ENCODE measurements around the gene CAPN1. TPM values are rescaled to one million over a fixed set of nuclear protein-coding genes. Genes with fewer than 3 reads are reported as not detected.
A peak's percentile ranks its signal among the peaks of the same experiment; 100 is the strongest.

Gene CAPN1
- total and polyA plus RNA-seq, 2 of the 13 experiments (the other 11 are each of a cell fraction or from before 2014, with no cell fraction given): 57.3 to 82.6 TPM

DNA sequence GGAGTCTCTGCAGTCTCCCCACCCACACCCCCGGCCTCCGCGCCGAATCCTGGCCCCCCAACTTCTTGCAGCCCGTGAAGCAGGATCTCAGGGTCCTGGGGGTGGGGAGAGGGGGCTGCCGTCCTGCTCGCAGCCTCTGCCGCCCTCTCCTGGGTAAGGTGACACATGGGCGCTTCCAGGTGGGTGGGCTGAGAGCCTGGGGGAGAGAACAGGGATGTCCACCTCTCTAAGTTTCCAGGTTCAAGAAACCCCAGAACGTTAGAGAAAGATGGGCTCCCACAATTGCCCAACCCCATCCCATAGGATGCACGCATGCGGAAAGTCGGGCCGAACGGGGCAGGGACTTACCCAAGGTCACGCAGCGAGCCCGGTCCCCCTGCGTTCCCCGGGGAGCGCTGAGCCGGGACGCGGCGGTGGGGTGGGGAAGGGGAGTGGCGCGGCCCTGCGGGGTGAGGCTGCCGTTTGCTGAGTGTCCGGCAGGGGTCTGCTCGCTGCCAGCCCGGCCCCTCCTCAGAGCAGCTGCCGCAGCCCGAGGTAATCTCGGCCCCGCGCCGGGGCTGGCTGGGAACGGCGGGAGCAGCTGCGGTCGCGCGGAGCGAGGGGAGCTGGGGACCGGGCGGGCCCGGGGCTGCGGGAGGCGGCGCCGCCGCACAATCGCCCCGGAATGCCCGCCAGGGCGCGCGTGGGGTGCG lies 705 bp upstream of the CAPN1 start (continued):
- TF ChIP-seq, protein P1, sequence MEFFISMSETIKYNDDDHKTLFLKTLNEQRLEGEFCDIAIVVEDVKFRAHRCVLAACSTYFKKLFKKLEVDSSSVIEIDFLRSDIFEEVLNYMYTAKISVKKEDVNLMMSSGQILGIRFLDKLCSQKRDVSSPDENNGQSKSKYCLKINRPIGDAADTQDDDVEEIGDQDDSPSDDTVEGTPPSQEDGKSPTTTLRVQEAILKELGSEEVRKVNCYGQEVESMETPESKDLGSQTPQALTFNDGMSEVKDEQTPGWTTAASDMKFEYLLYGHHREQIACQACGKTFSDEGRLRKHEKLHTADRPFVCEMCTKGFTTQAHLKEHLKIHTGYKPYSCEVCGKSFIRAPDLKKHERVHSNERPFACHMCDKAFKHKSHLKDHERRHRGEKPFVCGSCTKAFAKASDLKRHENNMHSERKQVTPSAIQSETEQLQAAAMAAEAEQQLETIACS (CRISPR knock-in tag; IDR thresholded peaks at IDR 0.05): no peak
- TF ChIP-seq NR2F2 (IDR thresholded peaks at IDR 0.05; ENCODE audit: borderline replicate concordance, low read depth): no peak
- peak; percentile 57; the same call in 1 of the 2 replicates for TF ChIP-seq SIN3B (IDR thresholded peaks at IDR 0.05; ENCODE audit: low read length)
- peak; percentile 61; the same call in 1 of the 2 replicates for TF ChIP-seq ZNF598 (CRISPR knock-in tag; IDR thresholded peaks at IDR 0.05; ENCODE audit: borderline replicate concordance)
- TF ChIP-seq, protein P2, sequence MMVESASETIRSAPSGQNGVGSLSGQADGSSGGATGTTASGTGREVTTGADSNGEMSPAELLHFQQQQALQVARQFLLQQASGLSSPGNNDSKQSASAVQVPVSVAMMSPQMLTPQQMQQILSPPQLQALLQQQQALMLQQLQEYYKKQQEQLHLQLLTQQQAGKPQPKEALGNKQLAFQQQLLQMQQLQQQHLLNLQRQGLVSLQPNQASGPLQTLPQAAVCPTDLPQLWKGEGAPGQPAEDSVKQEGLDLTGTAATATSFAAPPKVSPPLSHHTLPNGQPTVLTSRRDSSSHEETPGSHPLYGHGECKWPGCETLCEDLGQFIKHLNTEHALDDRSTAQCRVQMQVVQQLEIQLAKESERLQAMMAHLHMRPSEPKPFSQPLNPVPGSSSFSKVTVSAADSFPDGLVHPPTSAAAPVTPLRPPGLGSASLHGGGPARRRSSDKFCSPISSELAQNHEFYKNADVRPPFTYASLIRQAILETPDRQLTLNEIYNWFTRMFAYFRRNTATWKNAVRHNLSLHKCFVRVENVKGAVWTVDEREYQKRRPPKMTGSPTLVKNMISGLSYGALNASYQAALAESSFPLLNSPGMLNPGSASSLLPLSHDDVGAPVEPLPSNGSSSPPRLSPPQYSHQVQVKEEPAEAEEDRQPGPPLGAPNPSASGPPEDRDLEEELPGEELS (CRISPR knock-in tag; IDR thresholded peaks at IDR 0.05): peak; percentile 44; the same call in 1 of the 2 replicates
- peak; percentile 84; the same call in 1 of the 2 replicates for TF ChIP-seq ZFP90 (CRISPR knock-in tag; IDR thresholded peaks at IDR 0.05; ENCODE audit: borderline replicate concordance)
- TF ChIP-seq, protein P3, sequence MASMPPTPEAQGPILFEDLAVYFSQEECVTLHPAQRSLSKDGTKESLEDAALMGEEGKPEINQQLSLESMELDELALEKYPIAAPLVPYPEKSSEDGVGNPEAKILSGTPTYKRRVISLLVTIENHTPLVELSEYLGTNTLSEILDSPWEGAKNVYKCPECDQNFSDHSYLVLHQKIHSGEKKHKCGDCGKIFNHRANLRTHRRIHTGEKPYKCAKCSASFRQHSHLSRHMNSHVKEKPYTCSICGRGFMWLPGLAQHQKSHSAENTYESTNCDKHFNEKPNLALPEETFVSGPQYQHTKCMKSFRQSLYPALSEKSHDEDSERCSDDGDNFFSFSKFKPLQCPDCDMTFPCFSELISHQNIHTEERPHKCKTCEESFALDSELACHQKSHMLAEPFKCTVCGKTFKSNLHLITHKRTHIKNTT (CRISPR knock-in tag; IDR thresholded peaks at IDR 0.05): no peak
- TF ChIP-seq ZZZ3 (CRISPR knock-in tag; IDR thresholded peaks at IDR 0.05; ENCODE audit: borderline replicate concordance): no peak
- no peak for TF ChIP-seq XBP1 (CRISPR knock-in tag; IDR thresholded peaks at IDR 0.05)
- no peak for TF ChIP-seq SMARCE1 (IDR thresholded peaks at IDR 0.05; ENCODE audit: borderline replicate concordance)
- peak; percentile 84; the same call in 1 of the 2 replicates for TF ChIP-seq ZBTB7A (CRISPR knock-in tag; IDR thresholded peaks at IDR 0.05)
- TF ChIP-seq PHF5A (CRISPR knock-in tag; IDR thresholded peaks at IDR 0.05; ENCODE audit: low read depth, unreplicated experiment): no peak
- TF ChIP-seq ZNF333 (CRISPR knock-in tag; IDR thresholded peaks at IDR 0.05; ENCODE audit: borderline replicate concordance): no peak
- TF ChIP-seq, protein P4, sequence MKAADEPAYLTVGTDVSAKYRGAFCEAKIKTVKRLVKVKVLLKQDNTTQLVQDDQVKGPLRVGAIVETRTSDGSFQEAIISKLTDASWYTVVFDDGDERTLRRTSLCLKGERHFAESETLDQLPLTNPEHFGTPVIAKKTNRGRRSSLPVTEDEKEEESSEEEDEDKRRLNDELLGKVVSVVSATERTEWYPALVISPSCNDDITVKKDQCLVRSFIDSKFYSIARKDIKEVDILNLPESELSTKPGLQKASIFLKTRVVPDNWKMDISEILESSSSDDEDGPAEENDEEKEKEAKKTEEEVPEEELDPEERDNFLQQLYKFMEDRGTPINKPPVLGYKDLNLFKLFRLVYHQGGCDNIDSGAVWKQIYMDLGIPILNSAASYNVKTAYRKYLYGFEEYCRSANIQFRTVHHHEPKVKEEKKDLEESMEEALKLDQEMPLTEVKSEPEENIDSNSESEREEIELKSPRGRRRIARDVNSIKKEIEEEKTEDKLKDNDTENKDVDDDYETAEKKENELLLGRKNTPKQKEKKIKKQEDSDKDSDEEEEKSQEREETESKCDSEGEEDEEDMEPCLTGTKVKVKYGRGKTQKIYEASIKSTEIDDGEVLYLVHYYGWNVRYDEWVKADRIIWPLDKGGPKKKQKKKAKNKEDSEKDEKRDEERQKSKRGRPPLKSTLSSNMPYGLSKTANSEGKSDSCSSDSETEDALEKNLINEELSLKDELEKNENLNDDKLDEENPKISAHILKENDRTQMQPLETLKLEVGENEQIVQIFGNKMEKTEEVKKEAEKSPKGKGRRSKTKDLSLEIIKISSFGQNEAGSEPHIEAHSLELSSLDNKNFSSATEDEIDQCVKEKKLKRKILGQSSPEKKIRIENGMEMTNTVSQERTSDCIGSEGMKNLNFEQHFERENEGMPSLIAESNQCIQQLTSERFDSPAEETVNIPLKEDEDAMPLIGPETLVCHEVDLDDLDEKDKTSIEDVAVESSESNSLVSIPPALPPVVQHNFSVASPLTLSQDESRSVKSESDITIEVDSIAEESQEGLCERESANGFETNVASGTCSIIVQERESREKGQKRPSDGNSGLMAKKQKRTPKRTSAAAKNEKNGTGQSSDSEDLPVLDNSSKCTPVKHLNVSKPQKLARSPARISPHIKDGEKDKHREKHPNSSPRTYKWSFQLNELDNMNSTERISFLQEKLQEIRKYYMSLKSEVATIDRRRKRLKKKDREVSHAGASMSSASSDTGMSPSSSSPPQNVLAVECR (CRISPR knock-in tag; IDR thresholded peaks at IDR 0.05; ENCODE audit: borderline replicate concordance): peak; percentile 77; the same call in 1 of the 2 replicates
- TF ChIP-seq, protein P5, sequence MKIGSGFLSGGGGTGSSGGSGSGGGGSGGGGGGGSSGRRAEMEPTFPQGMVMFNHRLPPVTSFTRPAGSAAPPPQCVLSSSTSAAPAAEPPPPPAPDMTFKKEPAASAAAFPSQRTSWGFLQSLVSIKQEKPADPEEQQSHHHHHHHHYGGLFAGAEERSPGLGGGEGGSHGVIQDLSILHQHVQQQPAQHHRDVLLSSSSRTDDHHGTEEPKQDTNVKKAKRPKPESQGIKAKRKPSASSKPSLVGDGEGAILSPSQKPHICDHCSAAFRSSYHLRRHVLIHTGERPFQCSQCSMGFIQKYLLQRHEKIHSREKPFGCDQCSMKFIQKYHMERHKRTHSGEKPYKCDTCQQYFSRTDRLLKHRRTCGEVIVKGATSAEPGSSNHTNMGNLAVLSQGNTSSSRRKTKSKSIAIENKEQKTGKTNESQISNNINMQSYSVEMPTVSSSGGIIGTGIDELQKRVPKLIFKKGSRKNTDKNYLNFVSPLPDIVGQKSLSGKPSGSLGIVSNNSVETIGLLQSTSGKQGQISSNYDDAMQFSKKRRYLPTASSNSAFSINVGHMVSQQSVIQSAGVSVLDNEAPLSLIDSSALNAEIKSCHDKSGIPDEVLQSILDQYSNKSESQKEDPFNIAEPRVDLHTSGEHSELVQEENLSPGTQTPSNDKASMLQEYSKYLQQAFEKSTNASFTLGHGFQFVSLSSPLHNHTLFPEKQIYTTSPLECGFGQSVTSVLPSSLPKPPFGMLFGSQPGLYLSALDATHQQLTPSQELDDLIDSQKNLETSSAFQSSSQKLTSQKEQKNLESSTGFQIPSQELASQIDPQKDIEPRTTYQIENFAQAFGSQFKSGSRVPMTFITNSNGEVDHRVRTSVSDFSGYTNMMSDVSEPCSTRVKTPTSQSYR (CRISPR knock-in tag; IDR thresholded peaks at IDR 0.05; ENCODE audit: borderline replicate concordance): no peak; the same call in 1 of the 2 replicates
- TF ChIP-seq MED8 (CRISPR knock-in tag; IDR thresholded peaks at IDR 0.05; ENCODE audit: insufficient replicate concordance): no peak
- no peak for TF ChIP-seq NFE2L2 (IDR thresholded peaks at IDR 0.05; ENCODE audit: low read length)
